HAP-1 (cell line): ENCODE measurements around the gene DTNB.
A peak's percentile ranks its signal among the peaks of the same experiment; 100 is the strongest.

Source experiments
- DNase-seq, 2 experiments: peaks; one replicate each; pipeline ENCODE4 v3.0.0-alpha.2; 2016 to 2020; ENCODE audit warnings: low spot score in 2 of 2
- H3K27me3 ChIP-seq: fragments of 250-450 bp; sonication (Bioruptor Pico); 2 replicates; pipeline ENCODE4 v1.5.1; 2020; ENCODE audit warnings: low read depth, mild to moderate bottlenecking, moderate library complexity
- H3K36me3 ChIP-seq: fragments of 250-450 bp; sonication (Bioruptor Pico); replicated peaks from 2 replicates; pipeline ENCODE4 v1.5.1; 2020; ENCODE audit warnings: mild to moderate bottlenecking
- H3K4me1 ChIP-seq: fragments of 250-450 bp; sonication (Bioruptor Pico); 2 replicates; pipeline ENCODE4 v1.5.1; 2020; ENCODE audit warnings: mild to moderate bottlenecking
- H3K4me3 ChIP-seq: fragments of 250-450 bp; sonication (Bioruptor Pico); 2 replicates; pipeline ENCODE4 v1.5.1; 2020; ENCODE audit warnings: mild to moderate bottlenecking, moderate library complexity
- H3K9me3 ChIP-seq: fragments of 250-450 bp; sonication (Bioruptor Pico); 2 replicates; pipeline ENCODE4 v1.5.1; 2020; ENCODE audit warnings: mild to moderate bottlenecking, moderate library complexity
- in situ Hi-C: fragments of 300-500 bp; cut with MboI; formaldehyde crosslinking; loops from 3 replicates; pipeline ENCODE4 v1.14.3; 2020; ENCODE audit warnings: low sequenced_read_pairs, inconsistent platforms, mixed read lengths

Gene DTNB

GRCh38 chr2:25499157-25499556 is 174.2 kb downstream of the DTNB start:
- Histone ChIP-seq H3K9me3 (no peaks in the 10 kb centered on the region), H3K27me3 (no peaks in the 10 kb centered on the region), H3K4me1 (no peaks in the 10 kb centered on the region), H3K36me3 (no peaks in the 10 kb centered on the region), H3K4me3 (no peak overlapping the region)
- DNase-seq: no peak
- in situ Hi-C loops: no loop called here

GRCh38 chr2:25497918-25498407 is 175.4 kb downstream of the DTNB start:
- Histone ChIP-seq H3K4me1 (peaks cover 2% of the 10 kb centered on the region; the same call in 1 of the 2 replicates), H3K27me3 (no peaks in the 10 kb centered on the region), H3K4me3 (no peak overlapping the region), H3K36me3 (no peaks in the 10 kb centered on the region), H3K9me3 (no peaks in the 10 kb centered on the region)
- in situ Hi-C loops: no loop called here
- no peak for DNase-seq

- in situ Hi-C loops: no loop called here
These were observed 176.0 kb downstream of the DTNB start for GRCh38 chr2:25497229-25497917.

GRCh38 chr2:25494616-25495015 is 178.8 kb downstream of the DTNB start:
- DNase-seq: no peak
- in situ Hi-C loops: no loop called here
- Histone ChIP-seq H3K4me1 (peaks cover 13% of the 10 kb centered on the region), H3K36me3 (no peaks in the 10 kb centered on the region), H3K27me3 (peaks cover 6% of the 10 kb centered on the region; the same call in 1 of the 2 replicates), H3K9me3 (no peaks in the 10 kb centered on the region), H3K4me3 (no peak overlapping the region)

More at GRCh38 chr2:25497229-25497917, 176.0 kb downstream of the DTNB start:
- DNase-seq: no peak
- no peak overlapping the region for H3K4me3 ChIP-seq
- no peaks in the 10 kb centered on the region for H3K9me3 ChIP-seq
- no peaks in the 10 kb centered on the region for H3K36me3 ChIP-seq
- peaks cover 6% of the 10 kb centered on the region for H3K4me1 ChIP-seq
- no peaks in the 10 kb centered on the region for H3K27me3 ChIP-seq

GRCh38 chr2:25493207-25493606 is 180.2 kb downstream of the DTNB start:
- in situ Hi-C loops: no loop called here
- no peak overlapping the region for H3K4me3 ChIP-seq
- peaks cover 6% of the 10 kb centered on the region; the same call in 1 of the 2 replicates for H3K27me3 ChIP-seq
- H3K36me3 ChIP-seq: no peaks in the 10 kb centered on the region
- no peaks in the 10 kb centered on the region for H3K9me3 ChIP-seq
- DNase-seq: no peak
- H3K4me1 ChIP-seq: peaks cover 13% of the 10 kb centered on the region

- in situ Hi-C loops: no loop called here
- H3K36me3 ChIP-seq: no peaks in the 10 kb centered on the region
- no peak for DNase-seq
- peaks cover 13% of the 10 kb centered on the region for H3K4me1 ChIP-seq
- peaks cover 6% of the 10 kb centered on the region; the same call in 1 of the 2 replicates for H3K27me3 ChIP-seq
- H3K9me3 ChIP-seq: no peaks in the 10 kb centered on the region
- H3K4me3 ChIP-seq: no peak overlapping the region
These were observed 180.7 kb downstream of the DTNB start for GRCh38 chr2:25492726-25493125.

- Histone ChIP-seq H3K4me1 (peaks cover 13% of the 10 kb centered on the region), H3K9me3 (no peaks in the 10 kb centered on the region), H3K27me3 (peaks cover 6% of the 10 kb centered on the region; the same call in 1 of the 2 replicates), H3K4me3 (no peak overlapping the region), H3K36me3 (no peaks in the 10 kb centered on the region)
- peak in 1 of 2 experiments; percentile 73 for DNase-seq
- in situ Hi-C loops: no loop called here
These were observed 181.3 kb downstream of the DTNB start for GRCh38 chr2:25491966-25492532.

GRCh38 chr2:25491003-25491696 is 182.2 kb downstream of the DTNB start:
- peaks cover 6% of the 10 kb centered on the region; the same call in 1 of the 2 replicates for H3K27me3 ChIP-seq
- H3K9me3 ChIP-seq: no peaks in the 10 kb centered on the region
- no peaks in the 10 kb centered on the region for H3K36me3 ChIP-seq
- H3K4me1 ChIP-seq: peaks cover 13% of the 10 kb centered on the region
- no peak overlapping the region for H3K4me3 ChIP-seq
- no peak for DNase-seq
- in situ Hi-C loops: no loop called here

- Histone ChIP-seq H3K27me3 (peaks cover 6% of the 10 kb centered on the region; the same call in 1 of the 2 replicates), H3K36me3 (no peaks in the 10 kb centered on the region), H3K9me3 (no peaks in the 10 kb centered on the region), H3K4me3 (no peak overlapping the region), H3K4me1 (peaks cover 13% of the 10 kb centered on the region)
- DNase-seq: no peak
- in situ Hi-C loops: no loop called here
These were observed 183.2 kb downstream of the DTNB start for GRCh38 chr2:25490217-25490616.

- DNase-seq: no peak
- no peak overlapping the region for H3K4me3 ChIP-seq
These were observed 183.7 kb downstream of the DTNB start for GRCh38 chr2:25489631-25490030.

GRCh38 chr2:25483607-25484266 is 189.6 kb downstream of the DTNB start:
- Histone ChIP-seq H3K36me3 (no peaks in the 10 kb centered on the region), H3K4me1 (peaks cover 2% of the 10 kb centered on the region), H3K9me3 (no peaks in the 10 kb centered on the region), H3K27me3 (no peaks in the 10 kb centered on the region), H3K4me3 (no peak overlapping the region)
- in situ Hi-C loops: no loop called here
- DNase-seq: no peak

More at GRCh38 chr2:25489631-25490030, 183.7 kb downstream of the DTNB start:
- Histone ChIP-seq H3K4me1 (peaks cover 13% of the 10 kb centered on the region), H3K36me3 (no peaks in the 10 kb centered on the region), H3K9me3 (no peaks in the 10 kb centered on the region), H3K27me3 (peaks cover 6% of the 10 kb centered on the region; the same call in 1 of the 2 replicates)
- in situ Hi-C loops: no loop called here

GRCh38 chr2:25482341-25482740 is 191.0 kb downstream of the DTNB start:
- no peaks in the 10 kb centered on the region; the same call in 1 of the 2 replicates for H3K27me3 ChIP-seq
- no peak for DNase-seq
- in situ Hi-C loops: no loop called here

More at GRCh38 chr2:25482341-25482740, 191.0 kb downstream of the DTNB start:
- H3K4me1 ChIP-seq: peaks cover 2% of the 10 kb centered on the region
- H3K36me3 ChIP-seq: no peaks in the 10 kb centered on the region
- no peak overlapping the region for H3K4me3 ChIP-seq
- H3K9me3 ChIP-seq: no peaks in the 10 kb centered on the region
